Activated naive CD8-positive, alpha-beta T cell treated with anti-CD3 and anti-CD28 coated beads, Interleukin-2, amount 50 U/mL, for 24 hours (primary cell): ENCODE measurements around the gene OR52A1.
"Not testable (repeated sequence)": the region's sequence is repeated elsewhere in the genome, so short reads cannot be mapped to it uniquely, and the experiment has no call there.

Experiments
- ATAC-seq: fragments of 150-1000 bp; cut with Tn5 transposase; one replicate; pipeline ENCODE4 v1.10.0; 2021
- DNase-seq: peaks from one replicate; pipeline ENCODE4 v3.0.0; 2021
- H3K27ac Mint-ChIP-seq: one replicate; pipeline ENCODE4 v1.8.0; 2021; ENCODE audit warnings: mild to moderate bottlenecking, mixed read lengths
- H3K27me3 Mint-ChIP-seq: one replicate; pipeline ENCODE4 v1.8.0; 2021; ENCODE audit warnings: mixed read lengths
- H3K36me3 Mint-ChIP-seq: one replicate; pipeline ENCODE4 v1.8.0; 2021; ENCODE audit warnings: low read depth, mixed read lengths
- H3K4me1 Mint-ChIP-seq: one replicate; pipeline ENCODE4 v1.8.0; 2021; ENCODE audit warnings: mixed read lengths
- H3K4me3 Mint-ChIP-seq: one replicate; pipeline ENCODE4 v1.8.0; 2021; ENCODE audit warnings: mild to moderate bottlenecking, moderate library complexity, mixed read lengths
- H3K9me3 Mint-ChIP-seq: one replicate; pipeline ENCODE4 v1.8.0; 2021; ENCODE audit warnings: mixed read lengths

The OR52A1 gene

GRCh38 chr11:5159806-5160205, 5.2 kb upstream of the OR52A1 start:
- Mint-ChIP-seq H3K36me3 (no peaks in the 10 kb centered on the region), H3K4me1 (no peaks in the 10 kb centered on the region), H3K27me3 (peaks cover 8% of the 10 kb centered on the region), H3K9me3 (peaks cover 4% of the 10 kb centered on the region), H3K27ac (no peak overlapping the region), H3K4me3 (no peak overlapping the region)
- ATAC-seq (no peak), DNase-seq (no peak)

DNA sequence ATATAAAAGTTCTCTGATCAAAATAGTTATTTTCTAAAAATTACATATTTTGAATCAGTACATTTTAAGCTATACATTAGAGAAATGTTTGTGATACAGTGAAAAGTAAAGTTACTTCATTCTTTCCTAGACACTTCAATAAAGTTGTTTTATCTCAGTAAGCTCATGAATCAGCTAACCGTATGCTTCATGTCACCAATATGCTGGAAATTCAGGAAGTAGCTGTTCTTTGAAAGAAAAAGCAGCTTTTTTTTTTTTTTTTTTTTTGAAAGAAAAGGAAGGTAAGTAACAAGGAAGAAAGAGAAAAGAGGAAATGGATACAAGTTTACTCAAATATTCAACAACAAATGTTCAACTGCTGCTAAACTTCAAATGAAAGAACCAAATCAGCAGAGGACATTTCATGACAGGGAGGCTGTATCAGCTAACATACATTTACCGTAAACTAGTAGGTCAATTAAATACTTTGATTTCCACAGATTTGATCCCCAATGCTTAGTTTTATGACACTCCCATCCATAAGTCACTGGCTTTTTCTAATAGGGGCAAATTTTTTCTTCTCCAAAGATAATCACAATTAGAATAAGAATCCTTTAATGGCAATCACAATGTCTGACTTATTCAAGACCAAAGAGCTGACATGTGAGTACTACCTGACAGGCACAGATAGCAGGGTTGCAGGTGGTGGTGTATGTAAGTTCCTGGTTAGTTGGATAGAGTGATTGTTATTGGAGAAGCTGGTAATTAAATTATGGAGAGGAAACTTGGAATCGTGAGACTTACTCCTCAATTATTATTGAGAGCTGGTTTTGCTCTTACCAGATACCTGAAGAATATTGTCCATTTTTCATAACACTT, 754 bp downstream of the OR52A1 start:
- no peaks in the 10 kb centered on the region for H3K4me1 Mint-ChIP-seq
- DNase-seq: no peak
- ATAC-seq: no peak
- no peaks in the 10 kb centered on the region for H3K36me3 Mint-ChIP-seq
- no peak overlapping the region for H3K27ac Mint-ChIP-seq
- peaks cover 2% of the 10 kb centered on the region for H3K27me3 Mint-ChIP-seq
- no peak overlapping the region for H3K4me3 Mint-ChIP-seq
- no peaks in the 10 kb centered on the region for H3K9me3 Mint-ChIP-seq

GRCh38 chr11:5151713-5152153, 2.8 kb downstream of the OR52A1 start:
- ATAC-seq: no peak
- no peaks in the 10 kb centered on the region for H3K9me3 Mint-ChIP-seq
- no peaks in the 10 kb centered on the region for H3K4me1 Mint-ChIP-seq
- peaks cover 2% of the 10 kb centered on the region for H3K27me3 Mint-ChIP-seq
- no peak overlapping the region for H3K27ac Mint-ChIP-seq
- DNase-seq: no peak
- no peaks in the 10 kb centered on the region for H3K36me3 Mint-ChIP-seq
- no peak overlapping the region for H3K4me3 Mint-ChIP-seq

- not testable (repeated sequence) for H3K4me1 Mint-ChIP-seq, H3K27me3 Mint-ChIP-seq, ATAC-seq, H3K9me3 Mint-ChIP-seq, H3K27ac Mint-ChIP-seq, H3K36me3 Mint-ChIP-seq, DNase-seq, H3K4me3 Mint-ChIP-seq
Observed at GRCh38 chr11:5144206-5144605, 10.4 kb downstream of the OR52A1 start.

GRCh38 chr11:5137996-5138395, 16.6 kb downstream of the OR52A1 start, which contains the start of gene OR52A5:
OR52A5 (minus strand) TSS chr11:5138356; CDS start chr11:5132642, 5,714 bp downstream.
- H3K9me3 Mint-ChIP-seq: no peaks in the 10 kb centered on the region
- no peak within 1 kb of the TSS for H3K27ac Mint-ChIP-seq
- H3K36me3 Mint-ChIP-seq: no peaks in the 10 kb centered on the region
- no peak for ATAC-seq
- no peaks in the 10 kb centered on the region for H3K27me3 Mint-ChIP-seq
- no peak within 1 kb of the TSS for H3K4me3 Mint-ChIP-seq
- H3K4me1 Mint-ChIP-seq: no peaks in the 10 kb centered on the region
- DNase-seq: no peak

DNA sequence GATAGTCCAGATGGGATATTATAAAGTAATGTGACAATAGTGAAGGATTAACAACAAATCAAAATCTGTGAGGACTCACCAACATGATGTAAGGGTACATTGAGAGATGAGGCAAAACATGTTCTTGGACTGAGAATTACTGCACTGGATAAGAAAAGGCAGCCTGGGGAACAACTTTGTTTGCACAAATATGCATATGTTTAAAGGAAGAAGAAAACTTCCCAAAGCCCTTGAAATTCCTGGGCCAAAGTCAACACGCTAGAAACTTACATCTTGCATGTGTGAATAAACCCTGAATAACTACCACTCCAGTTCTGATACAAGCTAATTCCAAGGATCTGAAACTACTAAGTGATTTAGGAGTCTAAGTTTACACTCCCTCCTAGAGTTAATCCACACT, 17.5 kb downstream of the OR52A1 start:
- Mint-ChIP-seq H3K36me3 (no peaks in the 10 kb centered on the region), H3K4me3 (no peak overlapping the region), H3K4me1 (no peaks in the 10 kb centered on the region), H3K27me3 (no peaks in the 10 kb centered on the region), H3K9me3 (no peaks in the 10 kb centered on the region), H3K27ac (no peak overlapping the region)
- no peak for DNase-seq
- ATAC-seq: no peak

DNA sequence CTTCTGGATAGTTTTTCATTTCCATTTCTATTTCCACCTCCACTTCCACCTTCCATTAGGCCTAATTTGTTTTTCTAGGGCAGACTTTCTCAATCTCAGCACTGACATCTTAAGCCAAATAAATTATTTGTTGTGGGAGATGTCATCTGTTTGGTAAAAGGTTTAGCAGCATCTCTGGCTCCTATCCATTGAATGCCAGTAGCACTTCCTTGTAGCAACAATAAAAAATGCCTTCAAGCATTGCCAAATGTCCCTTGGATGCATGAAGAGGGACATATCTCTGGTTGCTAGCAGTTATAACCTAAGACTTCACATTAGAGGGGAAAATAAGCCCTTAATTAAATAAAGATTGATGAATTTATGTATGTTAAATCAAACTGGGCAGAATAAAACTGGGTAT, 18.3 kb downstream of the OR52A1 start:
- H3K27me3 Mint-ChIP-seq: no peaks in the 10 kb centered on the region
- H3K36me3 Mint-ChIP-seq: no peaks in the 10 kb centered on the region
- ATAC-seq: no peak
- no peak overlapping the region for H3K27ac Mint-ChIP-seq
- no peaks in the 10 kb centered on the region for H3K4me1 Mint-ChIP-seq
- H3K4me3 Mint-ChIP-seq: no peak overlapping the region
- DNase-seq: no peak
- H3K9me3 Mint-ChIP-seq: no peaks in the 10 kb centered on the region

DNA sequence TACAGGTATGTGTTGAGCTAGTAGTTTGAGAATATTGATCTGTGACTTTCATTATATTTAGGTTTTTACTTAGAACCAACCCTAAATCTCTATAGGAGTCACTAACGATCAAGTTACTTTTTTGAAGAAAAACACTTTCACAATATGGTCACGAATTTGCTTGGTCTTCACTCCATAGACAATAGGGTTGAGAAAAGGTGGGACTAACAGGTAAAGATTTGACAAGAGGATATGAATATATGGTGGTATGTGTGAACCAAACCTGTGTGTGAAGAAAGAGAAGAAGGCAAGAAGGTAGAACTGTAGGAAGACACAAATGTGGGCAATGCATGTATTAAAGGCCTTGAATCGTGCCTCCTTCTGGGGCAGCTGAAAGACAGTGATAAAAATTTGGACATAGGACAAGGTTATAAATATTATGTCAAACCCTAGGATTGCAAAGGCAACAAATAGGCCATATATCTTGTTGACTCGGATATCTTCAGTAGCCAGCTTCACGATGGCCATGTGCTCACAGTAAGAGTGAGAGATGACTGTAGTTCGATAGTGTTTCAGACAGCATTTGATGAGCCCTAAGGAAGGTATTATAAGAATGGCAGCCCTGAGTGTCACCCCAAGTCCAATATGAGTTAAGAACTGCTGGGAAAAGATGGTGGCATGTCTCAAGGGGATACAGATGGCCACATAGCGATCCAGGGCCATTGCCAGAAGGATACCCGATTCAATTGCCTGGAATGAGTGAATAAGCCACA, 22.8 kb downstream of the OR52A1 start:
- Mint-ChIP-seq H3K27ac (no peak overlapping the region), H3K27me3 (peaks cover 2% of the 10 kb centered on the region), H3K4me3 (no peak overlapping the region), H3K9me3 (no peaks in the 10 kb centered on the region), H3K4me1 (no peaks in the 10 kb centered on the region), H3K36me3 (no peaks in the 10 kb centered on the region)
- no peak for ATAC-seq
- DNase-seq: no peak

DNA sequence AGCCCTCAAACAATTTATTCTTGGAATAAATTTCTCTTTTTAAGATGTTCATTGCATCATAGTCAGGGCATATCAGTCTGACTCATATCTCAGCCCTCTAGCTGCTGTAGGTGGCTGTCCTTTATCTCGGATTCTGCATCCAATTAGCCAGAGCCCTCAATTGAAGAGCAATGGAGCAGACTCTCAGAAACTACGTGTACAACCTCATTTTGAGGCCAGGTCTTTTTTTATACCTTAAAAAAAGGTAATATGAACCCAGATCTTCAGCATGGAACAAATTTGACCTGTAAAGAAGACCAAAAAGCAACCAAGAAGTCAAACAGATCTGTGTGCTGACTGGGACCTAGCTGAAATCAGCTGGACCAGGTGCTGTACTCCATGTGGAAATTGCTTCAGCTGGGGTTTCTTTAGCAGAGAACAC, 25.1 kb downstream of the OR52A1 start:
- Mint-ChIP-seq H3K4me3 (no peak overlapping the region), H3K36me3 (no peaks in the 10 kb centered on the region), H3K4me1 (no peaks in the 10 kb centered on the region), H3K27ac (no peak overlapping the region), H3K9me3 (no peaks in the 10 kb centered on the region), H3K27me3 (peaks cover 5% of the 10 kb centered on the region)
- no peak for DNase-seq
- ATAC-seq: no peak

- Mint-ChIP-seq H3K4me1 (no peaks in the 10 kb centered on the region), H3K36me3 (no peaks in the 10 kb centered on the region), H3K27me3 (peaks cover 16% of the 10 kb centered on the region), H3K9me3 (no peaks in the 10 kb centered on the region), H3K4me3 (no peak overlapping the region), H3K27ac (no peak overlapping the region)
- no peak for ATAC-seq
- DNase-seq: no peak
Observed at GRCh38 chr11:5124891-5125620, 29.5 kb downstream of the OR52A1 start.

DNA sequence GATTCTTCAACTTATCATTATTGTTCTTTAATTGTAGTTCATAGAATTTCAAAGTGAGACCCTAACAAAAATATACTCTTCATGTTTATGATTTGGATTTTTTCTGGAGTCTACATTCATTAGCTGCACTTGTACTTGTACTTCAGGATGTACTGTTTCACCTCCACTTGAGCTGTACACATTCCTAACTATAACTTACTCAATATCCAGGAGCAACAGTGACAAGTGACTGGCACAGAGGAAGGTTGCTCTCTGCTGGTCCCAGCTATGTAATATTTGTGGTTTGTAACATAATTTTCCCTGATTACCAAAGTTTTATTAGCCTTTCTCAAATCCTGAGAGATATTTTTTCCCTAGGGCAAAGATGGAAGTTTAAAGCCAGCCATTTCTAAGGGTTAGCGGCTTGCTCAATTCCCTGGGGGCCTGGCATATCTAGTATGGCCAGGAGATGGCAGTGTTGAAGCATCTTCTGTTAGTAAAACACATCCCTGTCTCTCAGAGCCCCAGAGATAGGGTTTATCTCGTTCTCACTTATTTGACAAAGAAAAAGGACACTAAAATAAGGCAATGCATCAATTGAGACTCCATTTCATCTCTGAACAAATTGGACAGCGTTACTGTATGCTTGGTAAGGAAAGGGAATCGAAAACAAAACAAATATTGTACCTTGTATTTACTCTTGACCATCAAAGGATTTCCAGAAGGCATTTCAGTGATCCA, 30.6 kb downstream of the OR52A1 start:
- DNase-seq (peak; percentile 51), ATAC-seq (peak; percentile 43)
- Mint-ChIP-seq H3K36me3 (no peaks in the 10 kb centered on the region), H3K27me3 (peaks cover 15% of the 10 kb centered on the region), H3K27ac (no peak overlapping the region), H3K9me3 (no peaks in the 10 kb centered on the region), H3K4me1 (no peaks in the 10 kb centered on the region), H3K4me3 (no peak overlapping the region)

DNA sequence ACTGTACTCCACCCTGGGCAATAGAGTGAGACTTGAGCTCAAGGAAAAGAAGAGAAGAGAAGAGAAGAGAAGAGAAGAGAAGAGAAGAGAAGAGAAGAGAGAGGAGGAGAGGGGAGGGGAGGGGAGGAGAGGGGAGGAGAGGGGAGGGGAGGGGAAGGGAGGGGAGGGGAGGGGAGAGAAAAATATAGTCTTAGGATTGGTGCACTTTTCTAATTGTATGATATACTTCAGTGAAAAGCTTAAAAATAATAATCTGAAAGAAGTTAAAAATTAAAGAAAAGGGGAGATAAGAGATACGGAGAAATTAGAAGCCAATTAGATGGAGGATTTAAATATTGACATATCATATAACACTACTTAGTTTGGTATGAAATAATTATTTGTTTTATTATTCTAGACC, 35.7 kb downstream of the OR52A1 start:
- Mint-ChIP-seq H3K36me3 (no peaks in the 10 kb centered on the region), H3K4me1 (no peaks in the 10 kb centered on the region), H3K4me3 (no peak overlapping the region), H3K27me3 (peaks cover 14% of the 10 kb centered on the region), H3K27ac (no peak overlapping the region), H3K9me3 (no peaks in the 10 kb centered on the region)
- ATAC-seq (no peak), DNase-seq (no peak)

DNA sequence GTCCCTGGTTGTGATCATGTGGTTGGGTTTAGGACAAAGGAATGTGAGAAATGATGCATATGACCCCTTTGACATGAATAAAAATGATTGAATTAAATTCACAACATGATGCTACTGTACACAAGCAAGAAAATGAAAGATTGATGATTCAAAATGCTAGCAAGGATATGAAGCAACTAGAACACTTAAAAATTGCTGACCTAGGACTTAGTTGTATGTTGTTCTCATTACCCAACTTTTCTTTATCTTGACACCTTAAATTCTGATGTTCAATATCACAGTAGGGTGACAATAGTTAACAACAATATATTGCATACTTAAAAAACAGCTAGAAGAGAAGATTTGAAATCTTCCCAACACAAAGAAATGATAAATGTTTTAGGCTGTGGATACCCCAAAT, 37.0 kb downstream of the OR52A1 start:
- peaks cover 10% of the 10 kb centered on the region for H3K27me3 Mint-ChIP-seq
- H3K4me1 Mint-ChIP-seq: no peaks in the 10 kb centered on the region
- ATAC-seq (no peak), DNase-seq (no peak)
- no peaks in the 10 kb centered on the region for H3K36me3 Mint-ChIP-seq
- H3K4me3 Mint-ChIP-seq: no peak overlapping the region
- H3K9me3 Mint-ChIP-seq: no peaks in the 10 kb centered on the region
- no peak overlapping the region for H3K27ac Mint-ChIP-seq

DNA sequence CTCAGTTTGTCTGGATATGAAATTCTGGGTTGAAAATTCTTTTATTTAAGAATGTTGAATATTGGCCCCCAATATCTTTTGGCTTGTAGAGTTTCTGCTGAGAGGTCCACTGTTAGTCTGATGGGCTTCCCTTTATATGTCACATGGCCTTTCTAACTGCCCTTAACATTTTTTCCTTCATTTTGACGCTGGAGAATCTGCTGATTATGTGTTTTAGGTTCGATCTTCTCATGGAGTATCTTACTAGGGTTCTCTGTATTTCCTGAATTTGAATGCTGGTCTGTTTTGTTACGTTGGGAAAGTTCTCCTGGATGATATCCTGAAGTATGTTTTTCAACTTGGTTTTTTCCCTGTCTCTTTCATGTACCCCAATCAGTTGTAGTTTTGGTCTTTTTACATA, 39.2 kb downstream of the OR52A1 start:
- Mint-ChIP-seq H3K4me1 (no peaks in the 10 kb centered on the region), H3K27me3 (peaks cover 7% of the 10 kb centered on the region)

More for the DNA sequence above, 39.2 kb downstream of the OR52A1 start:
- H3K36me3 Mint-ChIP-seq: no peaks in the 10 kb centered on the region
- no peaks in the 10 kb centered on the region for H3K9me3 Mint-ChIP-seq
- no peak overlapping the region for H3K4me3 Mint-ChIP-seq
- no peak for ATAC-seq
- no peak for DNase-seq
- H3K27ac Mint-ChIP-seq: no peak overlapping the region
